Measurements from ENCODE around the gene OSBPL6.

DNA sequence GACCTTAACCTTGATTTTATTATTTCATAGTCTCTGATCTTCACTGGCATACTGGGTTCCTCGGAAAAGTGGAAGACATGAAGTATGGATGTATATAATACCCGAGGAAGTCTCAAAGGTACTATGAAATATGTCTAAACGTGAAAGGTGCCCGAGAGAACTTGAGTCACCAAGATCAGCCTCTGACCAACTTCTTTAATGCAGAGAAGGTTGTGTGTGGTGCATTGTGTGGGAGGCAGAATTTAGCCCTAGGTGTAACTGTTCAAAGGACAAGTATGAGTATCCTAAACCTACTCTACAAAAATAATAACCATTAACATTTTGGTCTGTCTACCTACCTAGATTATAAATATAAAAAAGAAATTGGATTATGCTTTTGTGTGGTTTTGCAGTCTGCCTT, 36.1 kb downstream of the OSBPL6 start:
- TF ChIP-seq, protein P1, sequence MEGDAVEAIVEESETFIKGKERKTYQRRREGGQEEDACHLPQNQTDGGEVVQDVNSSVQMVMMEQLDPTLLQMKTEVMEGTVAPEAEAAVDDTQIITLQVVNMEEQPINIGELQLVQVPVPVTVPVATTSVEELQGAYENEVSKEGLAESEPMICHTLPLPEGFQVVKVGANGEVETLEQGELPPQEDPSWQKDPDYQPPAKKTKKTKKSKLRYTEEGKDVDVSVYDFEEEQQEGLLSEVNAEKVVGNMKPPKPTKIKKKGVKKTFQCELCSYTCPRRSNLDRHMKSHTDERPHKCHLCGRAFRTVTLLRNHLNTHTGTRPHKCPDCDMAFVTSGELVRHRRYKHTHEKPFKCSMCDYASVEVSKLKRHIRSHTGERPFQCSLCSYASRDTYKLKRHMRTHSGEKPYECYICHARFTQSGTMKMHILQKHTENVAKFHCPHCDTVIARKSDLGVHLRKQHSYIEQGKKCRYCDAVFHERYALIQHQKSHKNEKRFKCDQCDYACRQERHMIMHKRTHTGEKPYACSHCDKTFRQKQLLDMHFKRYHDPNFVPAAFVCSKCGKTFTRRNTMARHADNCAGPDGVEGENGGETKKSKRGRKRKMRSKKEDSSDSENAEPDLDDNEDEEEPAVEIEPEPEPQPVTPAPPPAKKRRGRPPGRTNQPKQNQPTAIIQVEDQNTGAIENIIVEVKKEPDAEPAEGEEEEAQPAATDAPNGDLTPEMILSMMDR (IDR thresholded peaks at IDR 0.05; ENCODE audit: poor library complexity, severe bottlenecking) = no peak
- TF ChIP-seq EP300 (conservative IDR thresholded peaks at IDR 0.05; ENCODE audit: poor library complexity, severe bottlenecking) (no peak), REST (IDR thresholded peaks at IDR 0.05; ENCODE audit: borderline replicate concordance) (no peak)
